GM23338 (cell line): ENCODE results near the gene SH3BP2. TPM values are rescaled to one million over a fixed set of nuclear protein-coding genes. Genes with fewer than 3 reads are reported as not detected.

Experiments
- ATAC-seq: fragments of 200-7000 bp; cut with Tn5 transposase; 3 replicates; pipeline ENCODE4 v1.9.1; 2020
- DNase-seq: peaks from one replicate; pipeline ENCODE4 v3.0.0-alpha.2; 2015; ENCODE audit warnings: low spot score
- H2AFZ ChIP-seq: fragments of 200-600 bp; sonication (generic); 2 replicates; pipeline ENCODE4 v1.8.0; 2016; ENCODE audit warnings: antibody characterized with exemption, mild to moderate bottlenecking, moderate library complexity
- H3F3A ChIP-seq: fragments of 200-600 bp; sonication (generic); replicated peaks from 2 replicates; pipeline ENCODE4 v1.8.0; 2017; ENCODE audit warnings: antibody characterized with exemption, mixed run types, low read depth
- H3K27ac ChIP-seq: fragments of 200-600 bp; sonication (generic); 2 replicates; pipeline ENCODE4 v1.6.1; 2016; ENCODE audit warnings: low read depth
- H3K27me3 ChIP-seq: fragments of 200-600 bp; sonication (generic); 2 replicates; pipeline ENCODE4 v1.8.0; 2016; ENCODE audit warnings: mild to moderate bottlenecking, mixed run types, moderate library complexity; ENCODE audit not compliant: insufficient read depth
- H3K36me3 ChIP-seq: fragments of 200-600 bp; sonication (generic); 2 replicates; pipeline ENCODE4 v1.8.0; 2016; ENCODE audit warnings: mild to moderate bottlenecking; ENCODE audit not compliant: insufficient read depth
- H3K4me1 ChIP-seq: fragments of 200-600 bp; sonication (generic); 2 replicates; pipeline ENCODE4 v1.8.0; 2016; ENCODE audit warnings: mild to moderate bottlenecking, moderate library complexity; ENCODE audit not compliant: insufficient read depth
- H3K4me2 ChIP-seq: fragments of 200-600 bp; sonication (generic); 2 replicates; pipeline ENCODE4 v1.7.1; 2017; ENCODE audit warnings: mixed run types
- H3K4me3 ChIP-seq: fragments of 200-600 bp; sonication (generic); 2 replicates; pipeline ENCODE4 v1.6.1; 2016; ENCODE audit warnings: mixed run types
- H3K79me2 ChIP-seq: fragments of 200-600 bp; sonication (generic); replicated peaks from 2 replicates; pipeline ENCODE4 v1.8.0; 2017; ENCODE audit warnings: mild to moderate bottlenecking; ENCODE audit not compliant: insufficient read depth
- H3K9me2 ChIP-seq: fragments of 200-600 bp; sonication (generic); 2 replicates; pipeline ENCODE4 v1.8.0; 2017; ENCODE audit not compliant: insufficient read depth
- H4K20me1 ChIP-seq: fragments of 200-600 bp; sonication (generic); replicated peaks from 2 replicates; pipeline ENCODE4 v1.8.0; 2017; ENCODE audit warnings: mild to moderate bottlenecking; ENCODE audit not compliant: insufficient read depth
- H3K27ac Mint-ChIP-seq: 2 replicates; pipeline ENCODE4 v1.8.0; 2020; ENCODE audit warnings: inconsistent platforms, mild to moderate bottlenecking, moderate library complexity, mixed read lengths
- H3K27me3 Mint-ChIP-seq: 3 replicates; pipeline ENCODE4 v1.8.0; 2022; ENCODE audit warnings: low read depth, mild to moderate bottlenecking, moderate library complexity, mixed read lengths, inconsistent platforms; ENCODE audit not compliant: insufficient read depth, poor library complexity
- H3K36me3 Mint-ChIP-seq: 3 replicates; pipeline ENCODE4 v1.8.0; 2021; ENCODE audit warnings: low read depth, mild to moderate bottlenecking, inconsistent platforms, moderate library complexity, mixed read lengths
- H3K4me1 Mint-ChIP-seq: 3 replicates; pipeline ENCODE4 v1.8.0; 2020; ENCODE audit warnings: mild to moderate bottlenecking, inconsistent platforms, mixed read lengths
- H3K4me3 Mint-ChIP-seq: 3 replicates; pipeline ENCODE4 v1.8.0; 2021; ENCODE audit warnings: moderate library complexity, mild to moderate bottlenecking, inconsistent platforms, mixed read lengths
- H3K9me3 Mint-ChIP-seq: 3 replicates; pipeline ENCODE4 v1.8.0; 2020; ENCODE audit warnings: moderate library complexity, mild to moderate bottlenecking, inconsistent platforms, mixed read lengths
- CREB1 ChIP-seq: fragments of 250-450 bp; sonication (Bioruptor Pico); IDR thresholded peaks from 2 replicates; pipeline ENCODE4 v1.5.0; 2020; ENCODE audit warnings: low read depth, mild to moderate bottlenecking, moderate library complexity
- ETS1 ChIP-seq: IDR thresholded peaks from 2 replicates; pipeline ENCODE4 v1.6.1; 2016; ENCODE audit warnings: antibody characterized with exemption
- EZH2 ChIP-seq: fragments of 200-600 bp; sonication (generic); IDR thresholded peaks from one replicate; pipeline ENCODE4 v1.8.0; 2017; ENCODE audit warnings: antibody characterized with exemption, mild to moderate bottlenecking, low read depth; ENCODE audit not compliant: unreplicated experiment
- EZH2phosphoT487 ChIP-seq: fragments of 200-600 bp; sonication (generic); IDR thresholded peaks from one replicate; pipeline ENCODE4 v1.8.1; 2018; ENCODE audit warnings: antibody characterized with exemption; ENCODE audit not compliant: unreplicated experiment
- JUNB ChIP-seq: IDR thresholded peaks from one replicate; pipeline ENCODE4 v1.6.1; 2016; ENCODE audit warnings: antibody characterized with exemption; ENCODE audit not compliant: unreplicated experiment
- NANOG ChIP-seq: IDR thresholded peaks from 2 replicates; pipeline ENCODE4 v1.6.1; 2016; ENCODE audit warnings: antibody characterized with exemption, borderline replicate concordance
- POLR2AphosphoS5 ChIP-seq: IDR thresholded peaks from 2 replicates; pipeline ENCODE4 v1.6.1; 2016; ENCODE audit warnings: antibody characterized with exemption, low read depth
- STAT1 ChIP-seq: IDR thresholded peaks from one replicate; pipeline ENCODE4 v1.6.1; 2016; ENCODE audit warnings: antibody characterized with exemption; ENCODE audit not compliant: unreplicated experiment
- ZNF114 ChIP-seq: fragments of 250-450 bp; sonication (Bioruptor Pico); IDR thresholded peaks from 2 replicates; pipeline ENCODE4 v1.5.0; 2020; ENCODE audit warnings: mild to moderate bottlenecking, moderate library complexity
- ZNF331 ChIP-seq: fragments of 250-450 bp; sonication (Bioruptor Pico); IDR thresholded peaks from 2 replicates; pipeline ENCODE4 v1.5.0; 2020; ENCODE audit warnings: low read depth, mild to moderate bottlenecking, moderate library complexity
- polyA plus RNA-seq: library from polyadenylated mRNA; unstranded; fragments of >200 nt; fragmentation: Nextera tagmentation; extraction: Ambion mirVana; gene quantifications from 2 replicates; pipeline ENCODE4 v1.2.1, GENCODE V29; 2016
- total RNA-seq: library from RNA; depleted of rRNA; stranded (reverse); fragments of >200 nt; shearing (Covaris generic); gene quantifications from 2 replicates; pipeline ENCODE4 v1.2.3, GENCODE V29; 2014
- TF ChIP-seq, protein P1 (sequence below): IDR thresholded peaks from one replicate; pipeline ENCODE4 v1.6.1; 2018; ENCODE audit warnings: antibody characterized with exemption; ENCODE audit not compliant: unreplicated experiment

SH3BP2 gene
- total and polyA plus RNA-seq, 2 experiments from 2014 or later: 15.2 to 43.9 TPM

- H3K79me2 ChIP-seq: no peaks in the 10 kb centered on the region
- H3K4me2 ChIP-seq: peak overlapping the region; percentile 57; the same call in 1 of the 2 replicates
- DNase-seq (peak; percentile 80), ATAC-seq (peak; percentile 88)
- H3K4me3 Mint-ChIP-seq: peak overlapping the region; percentile 17; the same call in 1 of the 3 replicates
- H2AFZ ChIP-seq: no peak overlapping the region
- H3K27me3 Mint-ChIP-seq: peaks cover 8% of the 10 kb centered on the region
- H3K27ac ChIP-seq: peak overlapping the region; percentile 72
- no peak overlapping the region for H3K4me3 ChIP-seq
- no peaks in the 10 kb centered on the region for H4K20me1 ChIP-seq
- H3K9me3 Mint-ChIP-seq: no peaks in the 10 kb centered on the region
- no peaks in the 10 kb centered on the region for H3K36me3 Mint-ChIP-seq
- peaks cover 19% of the 10 kb centered on the region for H3K4me1 Mint-ChIP-seq
- peaks cover 16% of the 10 kb centered on the region; the same call in 1 of the 2 replicates for H3K4me1 ChIP-seq
- H3F3A ChIP-seq: peaks cover 6% of the 10 kb centered on the region
- no peaks in the 10 kb centered on the region for H3K36me3 ChIP-seq
- peak overlapping the region; percentile 91 for H3K27ac Mint-ChIP-seq
- H3K27me3 ChIP-seq: no peaks in the 10 kb centered on the region
- TF ChIP-seq EZH2: no peak
- TF ChIP-seq CREB1 (CRISPR knock-in tag): no peak
- H3K9me2 ChIP-seq: no peaks in the 10 kb centered on the region
Measured at GRCh38 chr4:2800691-2801596, 8.1 kb downstream of the SH3BP2 start.

DNA sequence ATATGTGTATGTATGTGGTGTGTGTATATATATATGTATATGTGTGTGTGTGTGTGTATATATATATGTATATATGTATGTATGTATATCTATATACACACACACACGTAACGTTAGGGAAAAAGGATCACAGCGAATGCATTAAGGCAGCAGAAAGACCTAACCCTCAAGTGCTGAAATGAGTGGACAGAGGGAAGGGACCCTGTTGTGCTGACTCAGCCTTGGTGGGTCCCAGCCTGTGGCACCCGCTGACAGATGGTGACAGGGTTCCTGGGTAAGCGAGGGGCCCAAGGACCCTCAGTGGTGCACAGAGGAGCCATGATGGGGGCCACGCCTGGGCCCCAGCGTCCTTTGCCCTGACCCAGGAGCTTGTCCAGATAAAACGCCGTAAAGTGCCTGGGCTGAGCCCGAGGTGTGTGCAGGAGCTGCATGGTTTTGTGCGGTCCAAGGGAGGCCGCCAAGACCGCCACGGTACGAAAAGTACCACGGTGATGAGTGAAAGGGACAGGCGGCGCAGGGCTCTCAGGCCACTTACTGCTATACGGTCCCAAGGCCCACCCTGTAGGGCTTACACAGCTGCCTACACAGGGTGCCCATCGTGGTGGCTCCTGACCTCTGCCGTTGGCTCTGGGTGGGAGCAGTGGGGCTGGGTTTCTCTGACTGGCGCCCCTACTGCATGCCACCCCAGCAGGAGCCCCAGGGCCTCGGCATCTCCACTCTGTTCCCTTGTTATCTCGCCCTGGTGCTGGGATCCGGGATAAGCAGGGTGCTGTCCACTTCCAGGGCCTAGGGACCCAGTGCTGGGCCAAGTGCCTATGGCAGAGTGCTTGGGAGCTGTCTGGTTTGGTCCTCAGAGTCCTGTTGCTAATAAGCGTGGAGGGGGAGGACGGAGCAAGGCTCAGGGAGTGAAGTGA is 10.0 kb downstream of the SH3BP2 start:
- no peaks in the 10 kb centered on the region for H3K79me2 ChIP-seq
- H4K20me1 ChIP-seq: no peaks in the 10 kb centered on the region
- Mint-ChIP-seq H3K9me3 (no peaks in the 10 kb centered on the region), H3K4me1 (peaks cover 19% of the 10 kb centered on the region), H3K36me3 (no peaks in the 10 kb centered on the region), H3K4me3 (no peak overlapping the region), H3K27me3 (peaks cover 8% of the 10 kb centered on the region), H3K27ac (no peak overlapping the region)
- H3K36me3 ChIP-seq: no peaks in the 10 kb centered on the region
- no peak overlapping the region for H2AFZ ChIP-seq
- no peak overlapping the region for H3K4me2 ChIP-seq
- peaks cover 16% of the 10 kb centered on the region; the same call in 1 of the 2 replicates for H3K4me1 ChIP-seq
- H3K27ac ChIP-seq: no peak overlapping the region
- H3K27me3 ChIP-seq: no peaks in the 10 kb centered on the region
- H3K9me2 ChIP-seq: no peaks in the 10 kb centered on the region
- H3K4me3 ChIP-seq: no peak overlapping the region
- no peak for TF ChIP-seq NANOG
- TF ChIP-seq CREB1 (CRISPR knock-in tag): no peak
- TF ChIP-seq, protein P1, sequence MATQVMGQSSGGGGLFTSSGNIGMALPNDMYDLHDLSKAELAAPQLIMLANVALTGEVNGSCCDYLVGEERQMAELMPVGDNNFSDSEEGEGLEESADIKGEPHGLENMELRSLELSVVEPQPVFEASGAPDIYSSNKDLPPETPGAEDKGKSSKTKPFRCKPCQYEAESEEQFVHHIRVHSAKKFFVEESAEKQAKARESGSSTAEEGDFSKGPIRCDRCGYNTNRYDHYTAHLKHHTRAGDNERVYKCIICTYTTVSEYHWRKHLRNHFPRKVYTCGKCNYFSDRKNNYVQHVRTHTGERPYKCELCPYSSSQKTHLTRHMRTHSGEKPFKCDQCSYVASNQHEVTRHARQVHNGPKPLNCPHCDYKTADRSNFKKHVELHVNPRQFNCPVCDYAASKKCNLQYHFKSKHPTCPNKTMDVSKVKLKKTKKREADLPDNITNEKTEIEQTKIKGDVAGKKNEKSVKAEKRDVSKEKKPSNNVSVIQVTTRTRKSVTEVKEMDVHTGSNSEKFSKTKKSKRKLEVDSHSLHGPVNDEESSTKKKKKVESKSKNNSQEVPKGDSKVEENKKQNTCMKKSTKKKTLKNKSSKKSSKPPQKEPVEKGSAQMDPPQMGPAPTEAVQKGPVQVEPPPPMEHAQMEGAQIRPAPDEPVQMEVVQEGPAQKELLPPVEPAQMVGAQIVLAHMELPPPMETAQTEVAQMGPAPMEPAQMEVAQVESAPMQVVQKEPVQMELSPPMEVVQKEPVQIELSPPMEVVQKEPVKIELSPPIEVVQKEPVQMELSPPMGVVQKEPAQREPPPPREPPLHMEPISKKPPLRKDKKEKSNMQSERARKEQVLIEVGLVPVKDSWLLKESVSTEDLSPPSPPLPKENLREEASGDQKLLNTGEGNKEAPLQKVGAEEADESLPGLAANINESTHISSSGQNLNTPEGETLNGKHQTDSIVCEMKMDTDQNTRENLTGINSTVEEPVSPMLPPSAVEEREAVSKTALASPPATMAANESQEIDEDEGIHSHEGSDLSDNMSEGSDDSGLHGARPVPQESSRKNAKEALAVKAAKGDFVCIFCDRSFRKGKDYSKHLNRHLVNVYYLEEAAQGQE: no peak
- TF ChIP-seq EZH2phosphoT487: no peak
- no peak for TF ChIP-seq ZNF331 (CRISPR knock-in tag)
- TF ChIP-seq STAT1: no peak
- TF ChIP-seq ZNF114: no peak
- no peak for TF ChIP-seq EZH2
- no peak for TF ChIP-seq JUNB
- no peak for TF ChIP-seq ETS1
- no peak for TF ChIP-seq POLR2AphosphoS5
- DNase-seq (no peak), ATAC-seq (no peak)
- peaks cover 6% of the 10 kb centered on the region for H3F3A ChIP-seq
